HUES48 (cell line): ENCODE measurements around the gene GATD1.

ENCODE experiments used
- H3K27ac ChIP-seq: one replicate; pipeline ENCODE4 v1.7.0; 2013; ENCODE audit warnings: low read depth, low read length, inconsistent platforms
- H3K27me3 ChIP-seq: 2 replicates; pipeline ENCODE4 v1.6.1; 2013; ENCODE audit warnings: mild to moderate bottlenecking, low read length; ENCODE audit not compliant: control insufficient read depth, insufficient read depth
- H3K36me3 ChIP-seq: 2 replicates; pipeline ENCODE4 v1.6.1; 2013; ENCODE audit warnings: low read length; ENCODE audit not compliant: control insufficient read depth, insufficient read depth
- H3K4me1 ChIP-seq: 2 replicates; pipeline ENCODE4 v1.6.1; 2013; ENCODE audit warnings: mild to moderate bottlenecking, low read length; ENCODE audit not compliant: control insufficient read depth, insufficient read depth
- H3K4me3 ChIP-seq: 2 replicates; pipeline ENCODE4 v1.5.1; 2013; ENCODE audit warnings: mild to moderate bottlenecking, low read depth, low read length
- H3K9ac ChIP-seq: 2 replicates; pipeline ENCODE4 v1.6.1; 2013; ENCODE audit warnings: mild to moderate bottlenecking, low read depth, low read length, moderate library complexity
- H3K9me3 ChIP-seq: 2 replicates; pipeline ENCODE4 v1.6.1; 2013; ENCODE audit warnings: low read length; ENCODE audit not compliant: control insufficient read depth, insufficient read depth

Gene GATD1

DNA sequence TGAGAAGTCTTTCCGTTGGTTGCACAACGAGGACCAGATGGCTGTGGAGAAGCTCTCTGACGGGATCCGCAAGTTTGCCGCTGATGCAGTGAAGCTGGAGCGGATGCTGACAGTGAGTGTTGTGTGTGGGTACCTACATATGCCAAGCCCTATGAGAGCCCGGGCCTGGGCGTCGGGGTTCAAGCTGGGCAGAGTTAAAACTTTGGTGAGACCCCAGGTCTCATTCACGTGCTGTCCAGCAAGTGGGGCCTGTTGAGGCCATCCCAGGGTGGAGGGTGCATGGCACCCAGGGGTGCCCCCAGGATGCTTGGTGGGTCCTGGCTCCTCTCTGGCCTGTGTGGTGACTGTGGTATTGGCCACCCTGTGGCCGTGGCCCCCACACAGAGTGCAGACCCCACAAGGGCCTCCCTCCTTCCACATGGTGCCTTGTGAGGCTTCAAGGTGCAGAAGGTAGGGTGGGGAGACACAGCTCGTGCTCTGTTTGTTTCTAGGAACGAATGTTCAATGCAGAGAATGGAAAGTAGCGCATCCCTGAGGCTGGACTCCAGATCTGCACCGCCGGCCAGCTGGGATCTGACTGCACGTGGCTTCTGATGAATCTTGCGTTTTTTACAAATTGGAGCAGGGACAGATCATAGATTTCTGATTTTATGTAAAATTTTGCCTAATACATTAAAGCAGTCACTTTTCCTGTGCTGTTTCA, 12.8 kb downstream of the GATD1 start:
- Histone ChIP-seq H3K36me3 (peaks cover 75% of the 10 kb centered on the region), H3K27me3 (no peaks in the 10 kb centered on the region), H3K27ac (no peak overlapping the region)

DNA sequence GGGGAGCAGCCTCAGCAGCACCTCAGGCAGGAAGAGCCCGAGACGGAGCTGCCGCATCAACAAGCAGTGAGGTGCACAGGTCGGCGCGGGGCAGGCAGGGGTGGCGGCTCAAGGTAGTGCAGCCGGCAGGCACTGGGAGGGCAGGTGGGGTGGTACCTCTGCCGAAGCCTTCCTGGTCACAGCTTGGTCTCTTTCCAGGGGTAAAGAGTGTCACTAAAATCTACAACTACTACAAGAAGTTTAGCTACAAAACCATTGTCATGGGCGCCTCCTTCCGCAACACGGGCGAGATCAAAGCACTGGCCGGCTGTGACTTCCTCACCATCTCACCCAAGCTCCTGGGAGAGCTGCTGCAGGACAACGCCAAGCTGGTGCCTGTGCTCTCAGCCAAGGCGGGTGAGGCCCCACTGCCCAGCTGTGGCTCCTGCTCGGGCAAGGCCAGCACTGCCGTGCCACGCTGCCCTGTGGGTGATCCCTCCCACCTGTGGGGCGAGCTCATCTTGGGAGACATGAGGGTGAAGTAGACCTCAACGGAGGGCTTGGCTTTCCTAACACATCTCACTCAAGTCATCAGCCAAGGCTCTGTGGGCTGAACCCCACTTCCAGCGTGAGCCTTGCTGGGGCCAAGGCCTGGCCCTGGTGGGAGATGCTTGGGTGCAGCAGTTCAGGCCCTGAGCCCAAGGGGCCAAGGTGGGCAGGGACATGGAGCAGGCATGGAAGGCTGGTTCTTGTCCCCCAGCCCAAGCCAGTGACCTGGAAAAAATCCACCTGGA, 13.6 kb downstream of the GATD1 start:
- H3K27me3 ChIP-seq: no peaks in the 10 kb centered on the region
- H3K4me3 ChIP-seq: no peak overlapping the region
- peaks cover 83% of the 10 kb centered on the region for H3K36me3 ChIP-seq
- peak overlapping the region; percentile 10 for H3K27ac ChIP-seq
- peaks cover 9% of the 10 kb centered on the region; the same call in 1 of the 2 replicates for H3K4me1 ChIP-seq
- H3K9me3 ChIP-seq: no peaks in the 10 kb centered on the region
- H3K9ac ChIP-seq: no peak overlapping the region

More for the DNA sequence above, 12.8 kb downstream of the GATD1 start:
- Histone ChIP-seq H3K4me3 (no peak overlapping the region), H3K4me1 (peaks cover 9% of the 10 kb centered on the region; the same call in 1 of the 2 replicates), H3K9ac (no peak overlapping the region), H3K9me3 (no peaks in the 10 kb centered on the region)

DNA sequence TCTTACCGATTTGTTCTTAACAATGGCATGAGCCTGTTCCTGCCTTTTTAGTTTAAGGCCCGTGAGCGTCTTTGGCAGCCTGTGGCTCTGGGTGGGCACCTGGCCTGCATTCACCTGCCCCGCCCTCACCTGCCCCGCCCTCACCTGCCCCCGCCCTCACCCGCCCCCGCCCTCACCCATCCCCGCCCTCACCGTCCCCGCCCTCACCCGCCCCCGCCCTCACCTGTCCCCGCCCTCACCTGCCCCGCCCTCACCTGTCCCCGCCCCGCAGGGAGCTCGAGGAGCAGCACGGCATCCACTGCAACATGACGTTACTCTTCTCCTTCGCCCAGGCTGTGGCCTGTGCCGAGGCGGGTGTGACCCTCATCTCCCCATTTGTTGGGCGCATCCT, 14.2 kb downstream of the GATD1 start:
- H3K9me3 ChIP-seq: no peaks in the 10 kb centered on the region
- no peak overlapping the region for H3K9ac ChIP-seq
- no peaks in the 10 kb centered on the region for H3K27me3 ChIP-seq
- H3K36me3 ChIP-seq: peaks cover 86% of the 10 kb centered on the region
- peaks cover 9% of the 10 kb centered on the region; the same call in 1 of the 2 replicates for H3K4me1 ChIP-seq
- peak overlapping the region; percentile 10 for H3K27ac ChIP-seq
- no peak overlapping the region for H3K4me3 ChIP-seq

DNA sequence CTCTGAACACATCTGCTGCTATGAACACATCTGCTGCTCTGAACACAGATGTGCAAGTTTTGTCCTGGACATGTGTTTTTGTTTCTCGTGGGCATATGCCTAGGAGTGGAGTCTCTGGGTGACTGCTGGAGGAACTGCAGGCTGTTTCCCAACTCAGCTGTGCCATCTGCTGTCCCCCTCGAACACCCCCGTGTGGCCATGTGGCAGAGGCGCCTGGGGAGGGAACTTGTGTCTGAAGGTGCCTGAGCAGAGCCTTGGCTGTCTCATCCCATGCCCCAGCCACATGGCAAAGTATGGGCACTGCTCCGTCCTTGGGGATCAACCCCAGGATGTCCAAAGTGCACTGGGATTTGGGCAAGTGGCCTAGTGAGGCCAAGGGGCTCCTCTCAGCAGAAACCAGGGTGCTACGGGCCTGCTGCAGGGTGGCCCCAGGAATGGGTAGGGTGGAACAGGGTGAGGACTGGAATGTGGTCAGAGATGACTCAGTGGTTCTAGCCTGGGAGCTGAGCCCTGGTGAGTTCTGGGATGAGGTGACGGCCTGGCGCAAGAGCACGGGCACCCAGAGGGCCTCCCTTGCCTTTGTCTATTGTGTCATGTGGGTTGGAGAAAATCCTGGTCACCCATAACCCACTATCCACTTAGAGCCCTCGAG, 14.7 kb downstream of the GATD1 start:
- H3K27me3 ChIP-seq: no peaks in the 10 kb centered on the region
- peaks cover 89% of the 10 kb centered on the region for H3K36me3 ChIP-seq
- H3K4me3 ChIP-seq: no peak overlapping the region
- peak overlapping the region; percentile 27 for H3K27ac ChIP-seq
- no peak overlapping the region for H3K9ac ChIP-seq
- H3K4me1 ChIP-seq: peaks cover 9% of the 10 kb centered on the region; the same call in 1 of the 2 replicates
- H3K9me3 ChIP-seq: no peaks in the 10 kb centered on the region

DNA sequence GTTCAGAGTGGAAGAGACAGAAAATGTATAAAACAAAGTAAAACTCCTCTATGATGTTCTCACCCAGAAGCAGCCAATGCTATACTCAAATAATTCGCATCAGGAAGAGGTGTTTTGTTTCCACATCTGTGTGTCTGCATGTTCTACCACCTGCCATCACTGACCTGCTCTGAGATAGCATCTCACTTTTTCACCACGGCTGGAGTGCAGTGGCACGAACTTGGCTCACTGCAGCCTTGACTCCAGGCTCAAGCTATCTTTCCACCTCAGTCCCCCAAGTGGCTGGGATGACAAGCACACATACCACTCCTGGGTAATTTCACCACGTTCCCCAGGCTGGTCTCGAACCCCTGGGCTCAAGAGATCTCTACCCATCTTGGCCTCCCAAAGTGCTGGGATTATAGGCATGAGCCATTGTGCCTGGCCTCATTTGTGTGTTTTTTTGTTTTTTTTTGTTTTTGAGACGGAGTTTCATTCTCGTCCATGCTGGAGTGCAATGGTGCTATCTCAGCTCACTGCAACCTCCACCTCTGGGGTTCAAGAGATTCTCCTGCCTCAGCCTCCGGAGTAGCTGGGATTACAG, 15.7 kb downstream of the GATD1 start:
- no peak overlapping the region for H3K27ac ChIP-seq
- H3K9me3 ChIP-seq: no peaks in the 10 kb centered on the region
- H3K4me1 ChIP-seq: peaks cover 9% of the 10 kb centered on the region; the same call in 1 of the 2 replicates
- H3K27me3 ChIP-seq: no peaks in the 10 kb centered on the region
- peaks cover 89% of the 10 kb centered on the region for H3K36me3 ChIP-seq
- H3K4me3 ChIP-seq: no peak overlapping the region
- no peak overlapping the region for H3K9ac ChIP-seq

DNA sequence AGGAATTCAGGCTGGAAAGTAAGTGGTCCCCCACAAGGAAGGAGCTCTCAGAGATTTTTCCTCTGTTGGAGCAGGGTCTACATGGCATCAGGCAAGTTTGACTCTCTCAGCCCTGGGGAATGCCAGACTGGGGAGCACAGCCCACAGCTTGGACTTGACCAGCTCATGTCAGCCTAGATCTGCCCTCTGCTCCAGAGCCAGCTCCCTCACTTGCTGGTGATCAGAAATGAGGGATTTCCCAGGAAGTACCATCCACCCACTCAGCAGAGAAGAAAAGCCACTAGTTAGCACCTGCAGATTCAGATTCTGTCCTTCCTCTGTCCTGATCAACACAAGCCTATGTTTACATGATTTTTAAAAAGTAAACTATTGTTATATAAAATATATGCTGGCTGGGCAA, 17.1 kb downstream of the GATD1 start:
- Histone ChIP-seq H3K9me3 (no peaks in the 10 kb centered on the region), H3K36me3 (peaks cover 91% of the 10 kb centered on the region), H3K4me1 (peaks cover 9% of the 10 kb centered on the region; the same call in 1 of the 2 replicates), H3K27me3 (no peaks in the 10 kb centered on the region), H3K9ac (no peak overlapping the region), H3K4me3 (no peak overlapping the region), H3K27ac (no peak overlapping the region)

DNA sequence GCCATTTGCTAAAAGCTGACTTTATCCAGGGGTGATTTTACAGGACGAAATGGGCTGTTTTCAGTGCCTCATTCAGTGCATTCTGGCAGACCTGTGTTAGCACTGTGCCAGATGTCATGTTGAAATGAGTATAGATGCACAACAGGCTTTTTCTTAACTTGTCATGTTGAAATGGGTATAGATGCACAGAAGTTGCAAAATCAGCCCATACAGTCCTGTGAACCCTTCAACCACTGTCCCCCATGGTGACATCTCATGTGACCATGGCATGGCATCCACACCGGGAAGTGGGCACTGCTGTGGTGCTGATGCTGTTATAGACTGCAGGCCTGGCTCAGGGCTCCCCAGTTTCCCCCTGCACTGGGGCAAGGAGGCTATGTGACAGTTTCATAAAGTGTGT, 27.6 kb downstream of the GATD1 start:
- Histone ChIP-seq H3K4me3 (no peak overlapping the region), H3K4me1 (peaks cover 11% of the 10 kb centered on the region; the same call in 1 of the 2 replicates), H3K27ac (no peak overlapping the region), H3K9me3 (no peaks in the 10 kb centered on the region), H3K27me3 (no peaks in the 10 kb centered on the region), H3K36me3 (peaks cover 16% of the 10 kb centered on the region), H3K9ac (no peak overlapping the region)

DNA sequence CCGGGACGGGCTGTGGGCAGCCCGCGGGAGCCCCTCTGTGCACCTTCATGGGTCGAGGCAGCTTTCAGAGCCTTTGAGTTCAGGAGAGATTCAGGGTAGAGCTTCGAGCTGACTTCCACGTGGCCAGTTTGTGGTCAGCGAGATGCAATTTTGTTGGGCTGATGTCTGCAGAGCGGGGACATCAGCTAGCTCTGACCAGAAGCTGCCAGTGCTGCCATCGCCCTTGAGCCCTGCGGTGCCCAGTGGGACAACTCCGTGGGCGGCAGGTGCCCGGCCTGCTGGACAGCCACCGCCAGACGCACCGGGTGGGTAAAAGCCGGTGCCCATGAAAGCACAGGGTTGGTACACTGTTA, 29.3 kb downstream of the GATD1 start:
- peaks cover 15% of the 10 kb centered on the region for H3K4me1 ChIP-seq
- peak overlapping the region; percentile 20 for H3K27ac ChIP-seq
- H3K4me3 ChIP-seq: peak overlapping the region; percentile 89
- no peaks in the 10 kb centered on the region for H3K27me3 ChIP-seq
- peak overlapping the region; percentile 80 for H3K9ac ChIP-seq
- H3K9me3 ChIP-seq: no peaks in the 10 kb centered on the region
- peaks cover 16% of the 10 kb centered on the region for H3K36me3 ChIP-seq

DNA sequence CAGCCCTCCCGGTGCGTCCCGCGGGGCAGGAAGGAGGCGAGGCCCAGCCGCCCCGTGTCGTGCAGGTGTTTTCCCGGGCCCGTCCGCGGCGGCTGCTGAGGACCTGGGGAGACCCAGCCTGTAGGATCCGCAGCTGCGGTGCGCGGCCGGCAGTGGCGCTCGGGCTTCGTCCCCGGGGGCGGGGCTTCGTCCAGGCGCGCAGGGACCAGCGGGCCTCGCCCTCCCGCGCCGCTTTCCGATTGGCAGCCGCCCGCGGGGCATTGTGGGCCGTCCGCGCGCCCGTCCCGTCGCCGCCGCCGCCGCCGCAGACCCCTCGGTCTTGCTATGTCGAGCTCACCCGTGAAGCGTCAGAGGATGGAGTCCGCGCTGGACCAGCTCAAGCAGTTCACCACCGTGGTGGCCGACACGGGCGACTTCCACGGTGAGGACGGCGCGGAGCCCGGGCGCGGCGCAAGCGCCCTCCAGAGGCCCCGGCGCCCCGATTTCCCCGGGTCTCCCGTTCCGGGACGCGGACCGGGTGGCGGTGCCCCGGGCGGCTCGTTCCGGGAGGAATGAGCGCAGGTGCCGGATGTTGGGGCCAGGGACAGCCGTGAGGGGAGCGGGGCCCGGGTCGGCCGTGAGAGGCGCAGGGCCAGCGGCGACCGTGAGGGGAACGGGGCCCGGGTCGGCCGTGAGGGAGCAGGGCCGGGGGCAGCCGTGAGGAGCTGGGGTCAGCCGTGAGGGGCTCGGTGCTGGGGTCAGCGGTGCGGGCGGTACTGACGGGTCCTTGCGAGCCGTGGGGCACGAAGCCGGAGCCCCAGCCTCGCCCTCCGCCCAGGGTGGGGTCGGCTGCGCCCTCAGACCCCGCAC, 29.9 kb downstream of the GATD1 start, which contains the start of gene TALDO1:
Gene TALDO1 (plus strand): TSS at position 307 of the 849 bp plus-strand sequence. CDS start 18 bp downstream, at position 325.
- peaks cover 15% of the 10 kb centered on the region for H3K4me1 ChIP-seq
- peak within 1 kb of the TSS; percentile 89 for H3K4me3 ChIP-seq
- no peaks in the 10 kb centered on the region for H3K9me3 ChIP-seq

More for the DNA sequence above, 29.9 kb downstream of the GATD1 start, which contains the start of gene TALDO1:
- Histone ChIP-seq H3K27me3 (no peaks in the 10 kb centered on the region), H3K9ac (peak within 1 kb of the TSS; percentile 80), H3K27ac (peak within 1 kb of the TSS; percentile 91), H3K36me3 (peaks cover 10% of the 10 kb centered on the region)
